ENCODE data around the gene ARMH3. TPM values are rescaled to one million over a fixed set of nuclear protein-coding genes. Genes with fewer than 3 reads are reported as not detected.

The ARMH3 gene
- total and polyA plus RNA-seq, 4 donors, result 14.7 to 23.7 (median 20.6) TPM

- peaks cover 0 to 4% (median 2%) of the 10 kb centered on the region in 4 donors for H3K36me3 ChIP-seq (ENCODE audit: control insufficient read depth in 4 of 4, insufficient read depth in 4 of 4, low read length in 4 of 4)
- H3K27ac ChIP-seq (ENCODE audit: low read depth in 1 of 2, low read length in 1 of 2), result peak overlapping the region in 1 of 2 donors; percentile 41
- 83 to 85% methylated on average over 3 of the region's 3 CpGs for WGBS, 2 donors
- H3K4me3 ChIP-seq, result no peak overlapping the region
- peaks cover 0 to 9% (median 0%) of the 10 kb centered on the region in 4 donors for H3K9me3 ChIP-seq (ENCODE audit: control insufficient read depth in 4 of 4, insufficient read depth in 3 of 4, low read length in 3 of 4)
- no peak for DNase-seq
- H3K9ac ChIP-seq (ENCODE audit: insufficient read depth in 1 of 2, low read length in 2 of 2), result no peak overlapping the region
- no peak for ATAC-seq (ENCODE audit: insufficient read depth, low FRiP score)
- no peak for TF ChIP-seq CTCF (IDR thresholded peaks at IDR 0.05; ENCODE audit: control extremely low read depth, extremely low read depth)
- H3K27me3 ChIP-seq (ENCODE audit: control insufficient read depth in 3 of 3, insufficient read depth in 3 of 3, low read length in 2 of 3), result no peaks in the 10 kb centered on the region
- H3K4me1 ChIP-seq (ENCODE audit: control insufficient read depth in 5 of 5, insufficient read depth in 5 of 5, low read length in 5 of 5), result peaks cover 0 to 25% (median 0%) of the 10 kb centered on the region in 5 donors
Measured at GRCh38 chr10:101858723-101859500, 197.1 kb downstream of the ARMH3 start.

GRCh38 chr10:101857802-101858476, 198.0 kb downstream of the ARMH3 start:
- no peak overlapping the region for H3K9ac ChIP-seq (ENCODE audit: insufficient read depth in 1 of 2, low read length in 2 of 2)
- peak overlapping the region in 1 of 2 donors; percentile 41 for H3K27ac ChIP-seq (ENCODE audit: low read depth in 1 of 2, low read length in 1 of 2)
- TF ChIP-seq CTCF (IDR thresholded peaks at IDR 0.05; ENCODE audit: control extremely low read depth, extremely low read depth), result no peak
- ATAC-seq (ENCODE audit: insufficient read depth, low FRiP score), result no peak
- DNase-seq, result no peak
- no peaks in the 10 kb centered on the region for H3K27me3 ChIP-seq (ENCODE audit: control insufficient read depth in 3 of 3, insufficient read depth in 3 of 3, low read length in 2 of 3)
- 98 to 100% methylated on average over 1 of the region's 1 CpG for WGBS, 2 donors
- peaks cover 0 to 4% (median 2%) of the 10 kb centered on the region in 4 donors for H3K36me3 ChIP-seq (ENCODE audit: control insufficient read depth in 4 of 4, insufficient read depth in 4 of 4, low read length in 4 of 4)
- H3K4me3 ChIP-seq, result no peak overlapping the region
- peaks cover 0 to 9% (median 0%) of the 10 kb centered on the region in 4 donors for H3K9me3 ChIP-seq (ENCODE audit: control insufficient read depth in 4 of 4, insufficient read depth in 3 of 4, low read length in 3 of 4)
- H3K4me1 ChIP-seq (ENCODE audit: control insufficient read depth in 5 of 5, insufficient read depth in 5 of 5, low read length in 5 of 5), result peaks cover 0 to 25% (median 0%) of the 10 kb centered on the region in 5 donors

- Histone ChIP-seq H3K9ac (ENCODE audit: insufficient read depth in 1 of 2, low read length in 2 of 2) (no peak overlapping the region), H3K27ac (ENCODE audit: low read depth in 1 of 2, low read length in 1 of 2) (no peak overlapping the region), H3K36me3 (ENCODE audit: control insufficient read depth in 4 of 4, insufficient read depth in 4 of 4, low read length in 4 of 4) (peaks cover 0 to 4% (median 2%) of the 10 kb centered on the region in 4 donors), H3K4me3 (no peak overlapping the region), H3K27me3 (ENCODE audit: control insufficient read depth in 3 of 3, insufficient read depth in 3 of 3, low read length in 2 of 3) (no peaks in the 10 kb centered on the region), H3K4me1 (ENCODE audit: control insufficient read depth in 5 of 5, insufficient read depth in 5 of 5, low read length in 5 of 5) (peaks cover 0 to 30% (median 0%) of the 10 kb centered on the region in 5 donors), H3K9me3 (ENCODE audit: control insufficient read depth in 4 of 4, insufficient read depth in 3 of 4, low read length in 3 of 4) (peaks cover 0 to 9% (median 0%) of the 10 kb centered on the region in 4 donors)
- DNase-seq (peak in 1 of 3 donors; percentile 46), ATAC-seq (ENCODE audit: insufficient read depth, low FRiP score) (no peak)
- no peak for TF ChIP-seq CTCF (IDR thresholded peaks at IDR 0.05; ENCODE audit: control extremely low read depth, extremely low read depth)
Measured at GRCh38 chr10:101856626-101857025, 199.3 kb downstream of the ARMH3 start.

Data from lung (tissue), 12 donors.